GM12878 (cell line): Measurements from ENCODE around the gene CORO7. TPM values are rescaled to one million over a fixed set of nuclear protein-coding genes. Genes with fewer than 3 reads are reported as not detected.

Experiments used
- ATF7 ChIP-seq: fragments of 450-650 bp; IDR thresholded peaks from 2 replicates; pipeline ENCODE4 v1.6.1; 2016; ENCODE audit warnings: low read depth, mild to moderate bottlenecking
- CBX3 ChIP-seq: fragments of 200-600 bp; sonication (generic); IDR thresholded peaks from 2 replicates; pipeline ENCODE4 v1.6.1; 2016; ENCODE audit warnings: low read depth, borderline replicate concordance
- CHD1 ChIP-seq: IDR thresholded peaks from 2 replicates; pipeline ENCODE4 v1.6.1; 2012; ENCODE audit warnings: low read depth, low read length, improper control_type of control experiment
- GATAD2B ChIP-seq: fragments of 450-650 bp; conservative IDR thresholded peaks from 2 replicates; pipeline ENCODE4 v1.6.1; 2017; ENCODE audit warnings: low read depth, mild to moderate bottlenecking, moderate library complexity
- HCFC1 ChIP-seq: fragments of 150-350 bp; IDR thresholded peaks from 2 replicates; pipeline ENCODE4 v1.6.1; 2014; ENCODE audit warnings: low read length
- IKZF2 ChIP-seq, 2 experiments: fragments of 450-650 bp; IDR thresholded peaks; 2 replicates each; pipeline ENCODE4 v1.6.1; 2017; ENCODE audit warnings: mild to moderate bottlenecking in 2 of 2, moderate library complexity in 2 of 2
- IRF4 ChIP-seq: IDR thresholded peaks from 2 replicates; pipeline ENCODE4 v1.6.1; 2011; ENCODE audit warnings: low read depth, low read length
- JUNB ChIP-seq: IDR thresholded peaks from 2 replicates; pipeline ENCODE4 v1.6.1; 2016; ENCODE audit warnings: antibody characterized with exemption, mild to moderate bottlenecking
- KDM1A ChIP-seq: fragments of 200-600 bp; sonication (generic); IDR thresholded peaks from 2 replicates; pipeline ENCODE4 v1.6.1; 2016; ENCODE audit warnings: borderline replicate concordance
- MXI1 ChIP-seq: fragments of 150-350 bp; IDR thresholded peaks from 2 replicates; pipeline ENCODE4 v1.6.1; 2011; ENCODE audit warnings: low read depth, mild to moderate bottlenecking, inconsistent platforms, low read length, improper control_type of control experiment
- NFYA ChIP-seq: IDR thresholded peaks from 2 replicates; pipeline ENCODE4 v1.6.1; 2011; ENCODE audit warnings: low read depth, mild to moderate bottlenecking, low read length, improper control_type of control experiment, borderline replicate concordance
- NRF1 ChIP-seq: conservative IDR thresholded peaks from 2 replicates; pipeline ENCODE4 v1.6.1; 2011; ENCODE audit warnings: mild to moderate bottlenecking, low read depth, low read length, improper control_type of control experiment
- POU2F2 ChIP-seq: IDR thresholded peaks from 3 replicates; pipeline ENCODE4 v1.6.1; 2011; ENCODE audit warnings: low read depth, mild to moderate bottlenecking, low read length, borderline replicate concordance
- RELA ChIP-seq: fragments of 450-650 bp; IDR thresholded peaks from 2 replicates; pipeline ENCODE4 v1.8.0; 2014; ENCODE audit warnings: borderline replicate concordance; ENCODE audit not compliant: partially characterized antibody
- SP1 ChIP-seq: IDR thresholded peaks from one replicate; pipeline ENCODE4 v1.6.1; 2011; ENCODE audit warnings: low read depth, low read length
- SUZ12 ChIP-seq: fragments of 200-600 bp; sonication (generic); IDR thresholded peaks from one replicate; pipeline ENCODE4 v1.6.1; 2018; ENCODE audit warnings: antibody characterized with exemption, mild to moderate bottlenecking; ENCODE audit not compliant: unreplicated experiment
- YY1 ChIP-seq: IDR thresholded peaks from 2 replicates; pipeline ENCODE4 v1.6.1; 2011; ENCODE audit warnings: low read depth, mild to moderate bottlenecking, low read length
- ZNF207 ChIP-seq: fragments of 450-650 bp; IDR thresholded peaks from 2 replicates; pipeline ENCODE4 v1.6.1; 2014; ENCODE audit warnings: antibody characterized with exemption, mild to moderate bottlenecking, borderline replicate concordance
- polyA plus RNA-seq, 11 experiments: library from polyadenylated mRNA; depleted of rRNA in 4 of 11; unstranded in 6 of 11; stranded (reverse) in 5 of 11; fragments of >200 nt; fragmentation: Nextera tagmentation in 4 of 11; fragmentation: Illumina TruSeq in 1 of 11; extraction: Ambion mirVana in 4 of 11; extraction: Trizol in 1 of 11; gene quantifications; 1 replicate in 1 of 11; 2 replicates in 10 of 11; pipeline versions ENCODE4 v1.2.1 to v1.2.3, GENCODE V29; 2011 to 2016; ENCODE audit warnings: inconsistent platforms in 2 of 11, missing spikeins in 2 of 11, low read depth in 1 of 11
- total RNA-seq, 4 experiments: library from RNA; depleted of rRNA in 3 of 4; stranded (reverse); fragments of >200 nt in 3 of 4; fragmentation: Illumina TruSeq in 1 of 4; extraction: Trizol in 1 of 4; gene quantifications; 2 replicates each; pipeline versions ENCODE4 v1.2.1 to v1.2.3, GENCODE V29; 2013 to 2021
- TF ChIP-seq, protein P1 (sequence below): IDR thresholded peaks from 2 replicates; pipeline ENCODE4 v1.6.1; 2012; ENCODE audit warnings: low read length, inconsistent platforms
- TF ChIP-seq, protein P2 (sequence below): IDR thresholded peaks from 2 replicates; pipeline ENCODE4 v1.6.1; 2012; ENCODE audit warnings: low read depth, low read length, improper control_type of control experiment
- TF ChIP-seq, protein P3 (sequence below): fragments of 450-650 bp; IDR thresholded peaks from 2 replicates; pipeline ENCODE4 v1.6.1; 2014; ENCODE audit warnings: mild to moderate bottlenecking
- TF ChIP-seq, protein P4 (sequence below): fragments of 450-650 bp; IDR thresholded peaks from 2 replicates; pipeline ENCODE4 v1.6.1; 2017; ENCODE audit warnings: mild to moderate bottlenecking, moderate library complexity
- TF ChIP-seq, protein P5 (sequence below): fragments of 450-650 bp; IDR thresholded peaks from 2 replicates; pipeline ENCODE4 v1.6.1; 2017; ENCODE audit warnings: low read depth, mild to moderate bottlenecking, moderate library complexity

The CORO7 gene
- total and polyA plus RNA-seq, 10 of the 15 experiments (the other 5 are each of a cell fraction or from before 2014, with no cell fraction given) = 0.64 to 89.2 (median 43.7) TPM

DNA sequence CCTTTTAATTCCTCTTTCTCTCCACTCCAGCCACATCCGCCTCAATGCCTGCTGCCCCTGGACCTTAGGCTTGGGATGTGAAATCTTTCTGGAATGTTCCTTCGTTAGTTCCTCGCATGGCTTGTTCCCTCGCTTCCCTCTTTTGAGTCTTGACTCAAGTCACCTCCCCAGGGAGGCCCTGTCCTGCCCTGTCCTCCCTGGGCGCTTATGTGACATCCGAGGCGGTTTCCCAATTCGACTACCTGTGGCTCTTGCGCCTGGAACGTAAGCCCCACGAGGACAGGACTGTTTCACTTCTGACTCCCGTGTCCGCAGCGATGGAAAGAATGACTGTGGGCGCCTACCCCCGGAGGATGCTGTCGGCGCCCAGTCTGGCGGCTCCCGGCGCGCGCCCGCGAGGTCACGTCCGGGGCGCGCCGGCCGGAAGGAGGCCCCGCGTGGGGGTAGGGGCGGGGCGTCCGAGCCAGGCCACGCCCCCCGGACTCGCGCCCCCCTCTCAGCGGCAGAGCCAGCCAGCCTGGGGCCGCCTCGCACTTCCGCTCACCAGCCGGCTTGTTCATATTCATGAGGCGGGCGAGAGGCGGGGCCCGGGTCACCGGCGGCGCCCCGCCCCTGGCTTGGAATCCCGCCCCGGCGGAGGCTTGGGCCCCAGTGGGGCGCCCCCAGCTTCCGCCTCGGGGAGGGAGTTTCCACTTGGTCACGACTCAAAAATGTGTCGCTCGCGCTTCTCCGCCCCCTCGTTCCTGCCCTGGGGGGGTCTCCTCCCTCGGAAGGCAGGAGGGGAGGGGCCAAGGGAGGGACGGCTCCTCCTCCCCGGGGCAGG is 109.0 kb downstream of the CORO7 start (continued):
- TF ChIP-seq, protein P1, sequence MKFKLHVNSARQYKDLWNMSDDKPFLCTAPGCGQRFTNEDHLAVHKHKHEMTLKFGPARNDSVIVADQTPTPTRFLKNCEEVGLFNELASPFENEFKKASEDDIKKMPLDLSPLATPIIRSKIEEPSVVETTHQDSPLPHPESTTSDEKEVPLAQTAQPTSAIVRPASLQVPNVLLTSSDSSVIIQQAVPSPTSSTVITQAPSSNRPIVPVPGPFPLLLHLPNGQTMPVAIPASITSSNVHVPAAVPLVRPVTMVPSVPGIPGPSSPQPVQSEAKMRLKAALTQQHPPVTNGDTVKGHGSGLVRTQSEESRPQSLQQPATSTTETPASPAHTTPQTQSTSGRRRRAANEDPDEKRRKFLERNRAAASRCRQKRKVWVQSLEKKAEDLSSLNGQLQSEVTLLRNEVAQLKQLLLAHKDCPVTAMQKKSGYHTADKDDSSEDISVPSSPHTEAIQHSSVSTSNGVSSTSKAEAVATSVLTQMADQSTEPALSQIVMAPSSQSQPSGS = no peak
- TF ChIP-seq JUNB (no peak), POU2F2 (no peak), IRF4 (0 out of 2 replicates have a peak, but pooled peaks have one; percentile 13), MXI1 (no peak; the same call in 1 of the 2 replicates), CBX3 (no peak), KDM1A (no peak), NFYA (no peak), ZNF207 (peak; percentile 73; the same call in 1 of the 2 replicates), SUZ12 (no peak), HCFC1 (peak; percentile 37; the same call in 1 of the 2 replicates), RELA (peak; percentile 85), CHD1 (no peak), SP1 (peak; percentile 59), NRF1 (no peak), GATAD2B (peak; percentile 63; the same call in 1 of the 2 replicates), IKZF2 (IDR thresholded peaks at IDR 0.05) (peak in 1 of 2 experiments; percentile 27; a peak in 2 of 4 replicates), ATF7 (no peak; the same call in 1 of the 2 replicates), YY1 (no peak)
- TF ChIP-seq, protein P2, sequence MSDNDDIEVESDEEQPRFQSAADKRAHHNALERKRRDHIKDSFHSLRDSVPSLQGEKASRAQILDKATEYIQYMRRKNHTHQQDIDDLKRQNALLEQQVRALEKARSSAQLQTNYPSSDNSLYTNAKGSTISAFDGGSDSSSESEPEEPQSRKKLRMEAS = no peak
- TF ChIP-seq, protein P3, sequence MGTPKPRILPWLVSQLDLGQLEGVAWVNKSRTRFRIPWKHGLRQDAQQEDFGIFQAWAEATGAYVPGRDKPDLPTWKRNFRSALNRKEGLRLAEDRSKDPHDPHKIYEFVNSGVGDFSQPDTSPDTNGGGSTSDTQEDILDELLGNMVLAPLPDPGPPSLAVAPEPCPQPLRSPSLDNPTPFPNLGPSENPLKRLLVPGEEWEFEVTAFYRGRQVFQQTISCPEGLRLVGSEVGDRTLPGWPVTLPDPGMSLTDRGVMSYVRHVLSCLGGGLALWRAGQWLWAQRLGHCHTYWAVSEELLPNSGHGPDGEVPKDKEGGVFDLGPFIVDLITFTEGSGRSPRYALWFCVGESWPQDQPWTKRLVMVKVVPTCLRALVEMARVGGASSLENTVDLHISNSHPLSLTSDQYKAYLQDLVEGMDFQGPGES = no peak
- TF ChIP-seq, protein P4, sequence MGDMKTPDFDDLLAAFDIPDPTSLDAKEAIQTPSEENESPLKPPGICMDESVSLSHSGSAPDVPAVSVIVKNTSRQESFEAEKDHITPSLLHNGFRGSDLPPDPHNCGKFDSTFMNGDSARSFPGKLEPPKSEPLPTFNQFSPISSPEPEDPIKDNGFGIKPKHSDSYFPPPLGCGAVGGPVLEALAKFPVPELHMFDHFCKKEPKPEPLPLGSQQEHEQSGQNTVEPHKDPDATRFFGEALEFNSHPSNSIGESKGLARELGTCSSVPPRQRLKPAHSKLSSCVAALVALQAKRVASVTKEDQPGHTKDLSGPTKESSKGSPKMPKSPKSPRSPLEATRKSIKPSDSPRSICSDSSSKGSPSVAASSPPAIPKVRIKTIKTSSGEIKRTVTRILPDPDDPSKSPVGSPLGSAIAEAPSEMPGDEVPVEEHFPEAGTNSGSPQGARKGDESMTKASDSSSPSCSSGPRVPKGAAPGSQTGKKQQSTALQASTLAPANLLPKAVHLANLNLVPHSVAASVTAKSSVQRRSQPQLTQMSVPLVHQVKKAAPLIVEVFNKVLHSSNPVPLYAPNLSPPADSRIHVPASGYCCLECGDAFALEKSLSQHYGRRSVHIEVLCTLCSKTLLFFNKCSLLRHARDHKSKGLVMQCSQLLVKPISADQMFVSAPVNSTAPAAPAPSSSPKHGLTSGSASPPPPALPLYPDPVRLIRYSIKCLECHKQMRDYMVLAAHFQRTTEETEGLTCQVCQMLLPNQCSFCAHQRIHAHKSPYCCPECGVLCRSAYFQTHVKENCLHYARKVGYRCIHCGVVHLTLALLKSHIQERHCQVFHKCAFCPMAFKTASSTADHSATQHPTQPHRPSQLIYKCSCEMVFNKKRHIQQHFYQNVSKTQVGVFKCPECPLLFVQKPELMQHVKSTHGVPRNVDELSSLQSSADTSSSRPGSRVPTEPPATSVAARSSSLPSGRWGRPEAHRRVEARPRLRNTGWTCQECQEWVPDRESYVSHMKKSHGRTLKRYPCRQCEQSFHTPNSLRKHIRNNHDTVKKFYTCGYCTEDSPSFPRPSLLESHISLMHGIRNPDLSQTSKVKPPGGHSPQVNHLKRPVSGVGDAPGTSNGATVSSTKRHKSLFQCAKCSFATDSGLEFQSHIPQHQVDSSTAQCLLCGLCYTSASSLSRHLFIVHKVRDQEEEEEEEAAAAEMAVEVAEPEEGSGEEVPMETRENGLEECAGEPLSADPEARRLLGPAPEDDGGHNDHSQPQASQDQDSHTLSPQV = no peak
- TF ChIP-seq, protein P5, sequence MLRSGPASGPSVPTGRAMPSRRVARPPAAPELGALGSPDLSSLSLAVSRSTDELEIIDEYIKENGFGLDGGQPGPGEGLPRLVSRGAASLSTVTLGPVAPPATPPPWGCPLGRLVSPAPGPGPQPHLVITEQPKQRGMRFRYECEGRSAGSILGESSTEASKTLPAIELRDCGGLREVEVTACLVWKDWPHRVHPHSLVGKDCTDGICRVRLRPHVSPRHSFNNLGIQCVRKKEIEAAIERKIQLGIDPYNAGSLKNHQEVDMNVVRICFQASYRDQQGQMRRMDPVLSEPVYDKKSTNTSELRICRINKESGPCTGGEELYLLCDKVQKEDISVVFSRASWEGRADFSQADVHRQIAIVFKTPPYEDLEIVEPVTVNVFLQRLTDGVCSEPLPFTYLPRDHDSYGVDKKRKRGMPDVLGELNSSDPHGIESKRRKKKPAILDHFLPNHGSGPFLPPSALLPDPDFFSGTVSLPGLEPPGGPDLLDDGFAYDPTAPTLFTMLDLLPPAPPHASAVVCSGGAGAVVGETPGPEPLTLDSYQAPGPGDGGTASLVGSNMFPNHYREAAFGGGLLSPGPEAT = peak; percentile 87
